ENCODE results near the gene LBX2. TPM values are rescaled to one million over a fixed set of nuclear protein-coding genes. Genes with fewer than 3 reads are reported as not detected.

LBX2 gene
- total and polyA plus RNA-seq, 9 of the 15 experiments (the other 6 are each of a cell fraction or from before 2014, with no cell fraction given) = 0.39 to 6.2 (median 1.8) TPM; not detected in 1

DNA sequence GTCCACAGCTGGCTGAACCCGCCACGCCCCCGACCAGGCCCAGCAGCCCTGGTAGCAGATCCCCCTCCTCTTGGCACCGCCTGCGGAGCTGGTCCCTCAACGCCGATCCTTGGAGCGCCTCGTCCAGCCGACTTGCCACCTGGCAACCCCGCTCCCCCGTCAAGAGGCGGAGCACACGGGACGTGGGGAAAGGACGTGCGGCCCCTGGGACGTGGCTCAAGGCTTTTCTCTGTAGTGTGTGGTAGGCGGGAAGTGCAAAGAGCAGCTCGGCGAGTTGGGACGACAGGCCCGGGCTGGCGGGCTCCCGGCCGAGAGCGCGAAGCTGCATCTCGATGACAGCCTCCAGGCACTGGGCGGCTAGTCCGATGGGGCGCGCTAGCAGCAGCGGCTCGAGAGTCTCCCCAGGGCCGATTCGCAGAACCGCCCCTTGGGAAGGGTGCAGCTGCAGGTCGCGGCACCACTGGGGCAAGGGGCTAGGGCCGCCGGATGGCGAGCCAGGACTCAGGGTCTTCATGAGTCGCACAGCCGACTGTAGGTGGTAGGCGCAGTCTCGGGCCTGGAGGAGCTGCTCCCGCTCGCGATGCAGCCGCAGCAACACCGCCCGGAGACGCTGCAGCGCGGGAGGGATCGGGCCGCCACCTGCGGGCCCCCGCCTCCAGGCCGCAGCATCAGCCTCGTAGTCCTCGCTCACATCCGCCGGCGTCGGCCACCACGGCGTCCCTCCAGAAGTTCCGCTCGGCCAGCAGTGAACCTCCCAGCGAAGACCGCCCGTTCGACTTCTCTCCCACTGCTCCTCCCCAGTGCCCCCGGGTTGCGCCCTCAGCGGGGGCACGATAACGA lies 17.2 kb downstream of the LBX2 start (continued):
- TF ChIP-seq ZBTB11 (CRISPR knock-in tag; IDR thresholded peaks at IDR 0.05) (peak in 1 of 3 experiments; percentile 71; a peak in 2 of 6 replicates), SRF (CRISPR knock-in tag; IDR thresholded peaks at IDR 0.05) (0 out of 4 replicates have a peak, but pooled peaks of 1 of the 2 experiments have one; percentile 19), WHSC1 (IDR thresholded peaks at IDR 0.05; ENCODE audit: low read length) (no peak), ATF2 (CRISPR knock-in tag; IDR thresholded peaks at IDR 0.05) (0 out of 2 replicates have a peak, but pooled peaks have one; percentile 32), RFX1 (IDR thresholded peaks at IDR 0.05) (no peak), NR4A1 (CRISPR knock-in tag; IDR thresholded peaks at IDR 0.05) (0 out of 2 replicates have a peak, but pooled peaks have one; percentile 40), NR4A1 (tag; IDR thresholded peaks at IDR 0.05) (no peak), FOXJ2 (tag; IDR thresholded peaks at IDR 0.05) (no peak), FOXA3 (CRISPR knock-in tag; conservative IDR thresholded peaks at IDR 0.05 in 1 of 2, IDR thresholded peaks at IDR 0.05 in 1 of 2) (peak in 1 of 2 experiments; percentile 5; a peak in 1 of 4 replicates), RFX7 (CRISPR knock-in tag; IDR thresholded peaks at IDR 0.05) (no peak), ZNF584 (CRISPR knock-in tag; IDR thresholded peaks at IDR 0.05; ENCODE audit: low read depth) (no peak), ZC3H4 (CRISPR knock-in tag; IDR thresholded peaks at IDR 0.05; ENCODE audit: borderline replicate concordance) (no peak), DPF2 (IDR thresholded peaks at IDR 0.05) (no peak), CBX1 (IDR thresholded peaks at IDR 0.05; ENCODE audit: low read depth) (no peak), ZNF449 (CRISPR knock-in tag; IDR thresholded peaks at IDR 0.05) (no peak), AFF4 (CRISPR knock-in tag; IDR thresholded peaks at IDR 0.05) (peak; percentile 51; the same call in 1 of the 2 replicates)

All from K562 (cell line).